Fibroblast of villous mesenchyme (primary cell): ENCODE data around the gene PHF13. TPM values are rescaled to one million over a fixed set of nuclear protein-coding genes. Genes with fewer than 3 reads are reported as not detected.
A peak's percentile ranks its signal among the peaks of the same experiment; 100 is the strongest.

Source experiments
- DNase-seq: peaks from one replicate; pipeline ENCODE4 v3.0.0-alpha.2; 2010; ENCODE audit warnings: low read depth
- H3K4me3 ChIP-seq: 2 replicates; pipeline ENCODE4 v1.5.1; 2011; ENCODE audit warnings: low read depth, mild to moderate bottlenecking, low read length
- total RNA-seq: library from RNA; depleted of rRNA; stranded (reverse); fragments of >200 nt; gene quantifications from 2 replicates; pipeline ENCODE4 v1.2.3, GENCODE V29; 2012
- TF ChIP-seq, protein P1 (sequence below): IDR thresholded peaks from 2 replicates; pipeline ENCODE4 v1.5.1; 2012; ENCODE audit warnings: low read depth, mild to moderate bottlenecking, low read length; ENCODE audit not compliant: insufficient read depth

Gene PHF13
- total RNA-seq: 16.8 TPM in 2 replicates

DNA sequence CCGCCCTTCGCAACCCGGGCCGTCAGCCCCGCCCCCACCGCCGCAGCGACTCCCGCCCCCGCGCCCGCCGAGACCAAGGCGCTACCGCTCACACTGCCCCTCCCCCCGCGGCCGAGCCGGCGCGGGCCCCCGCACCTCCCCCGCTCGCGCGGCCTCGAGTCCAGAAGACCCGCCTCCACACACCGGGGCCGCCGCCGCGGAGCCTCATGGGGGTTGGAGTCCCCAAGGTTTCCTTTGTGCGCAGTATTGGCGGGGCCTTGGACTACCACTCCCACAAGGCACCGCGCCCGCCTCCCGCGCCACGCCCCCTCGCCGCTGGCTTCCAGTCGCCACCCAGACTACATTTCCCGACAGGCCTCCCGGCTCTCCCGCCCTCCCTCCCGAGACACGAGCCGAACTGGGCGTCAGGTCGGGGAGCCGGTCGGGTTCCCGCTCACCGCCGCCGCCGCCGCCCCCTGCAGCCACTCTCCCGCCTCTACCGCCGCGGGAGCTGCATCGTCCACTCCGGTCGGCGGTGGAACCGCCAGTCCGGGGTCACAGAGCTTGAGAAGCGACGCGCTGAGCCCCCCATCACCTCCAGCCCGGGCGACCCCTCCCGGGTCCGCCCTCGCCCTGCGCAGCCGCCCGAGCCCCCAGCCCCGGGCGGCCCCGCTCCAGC is at the start of gene PHF13:
PHF13 (plus strand) TSS at position 371 of the 658 bp plus-strand sequence. CDS start 336 bp downstream, outside the sequence.
- H3K4me3 ChIP-seq: peak within 1 kb of the TSS; percentile 87
- TF ChIP-seq, protein P1, sequence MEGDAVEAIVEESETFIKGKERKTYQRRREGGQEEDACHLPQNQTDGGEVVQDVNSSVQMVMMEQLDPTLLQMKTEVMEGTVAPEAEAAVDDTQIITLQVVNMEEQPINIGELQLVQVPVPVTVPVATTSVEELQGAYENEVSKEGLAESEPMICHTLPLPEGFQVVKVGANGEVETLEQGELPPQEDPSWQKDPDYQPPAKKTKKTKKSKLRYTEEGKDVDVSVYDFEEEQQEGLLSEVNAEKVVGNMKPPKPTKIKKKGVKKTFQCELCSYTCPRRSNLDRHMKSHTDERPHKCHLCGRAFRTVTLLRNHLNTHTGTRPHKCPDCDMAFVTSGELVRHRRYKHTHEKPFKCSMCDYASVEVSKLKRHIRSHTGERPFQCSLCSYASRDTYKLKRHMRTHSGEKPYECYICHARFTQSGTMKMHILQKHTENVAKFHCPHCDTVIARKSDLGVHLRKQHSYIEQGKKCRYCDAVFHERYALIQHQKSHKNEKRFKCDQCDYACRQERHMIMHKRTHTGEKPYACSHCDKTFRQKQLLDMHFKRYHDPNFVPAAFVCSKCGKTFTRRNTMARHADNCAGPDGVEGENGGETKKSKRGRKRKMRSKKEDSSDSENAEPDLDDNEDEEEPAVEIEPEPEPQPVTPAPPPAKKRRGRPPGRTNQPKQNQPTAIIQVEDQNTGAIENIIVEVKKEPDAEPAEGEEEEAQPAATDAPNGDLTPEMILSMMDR: no peak
- peak; percentile 99 for DNase-seq

- no peak for DNase-seq
- TF ChIP-seq, protein P1: no peak
- H3K4me3 ChIP-seq: no peak overlapping the region
Observed at GRCh38 chr1:6569033-6569432, 44.5 kb upstream of the PHF13 start.

DNA sequence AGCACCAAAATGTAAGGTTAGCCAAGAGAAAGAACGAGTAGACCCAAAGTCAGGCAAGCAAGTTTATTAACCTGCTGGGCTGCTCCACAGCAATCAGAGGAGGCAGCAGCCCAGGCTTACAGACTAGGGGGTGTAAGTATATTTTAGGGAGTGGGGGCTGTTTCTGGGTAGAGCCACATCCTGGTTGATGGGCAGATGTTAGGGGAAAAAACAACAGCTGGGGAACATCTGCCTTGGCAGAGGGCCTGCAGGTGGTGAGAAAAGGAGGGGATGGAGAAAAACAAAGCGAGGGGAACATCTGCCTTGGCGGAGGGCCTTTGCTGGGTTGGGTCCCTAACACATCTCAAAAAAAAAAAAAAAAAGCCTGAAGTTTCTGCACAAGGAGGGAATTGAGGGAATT is 43.4 kb upstream of the PHF13 start:
- TF ChIP-seq, protein P1: no peak
- no peak overlapping the region for H3K4me3 ChIP-seq
- DNase-seq: no peak

DNA sequence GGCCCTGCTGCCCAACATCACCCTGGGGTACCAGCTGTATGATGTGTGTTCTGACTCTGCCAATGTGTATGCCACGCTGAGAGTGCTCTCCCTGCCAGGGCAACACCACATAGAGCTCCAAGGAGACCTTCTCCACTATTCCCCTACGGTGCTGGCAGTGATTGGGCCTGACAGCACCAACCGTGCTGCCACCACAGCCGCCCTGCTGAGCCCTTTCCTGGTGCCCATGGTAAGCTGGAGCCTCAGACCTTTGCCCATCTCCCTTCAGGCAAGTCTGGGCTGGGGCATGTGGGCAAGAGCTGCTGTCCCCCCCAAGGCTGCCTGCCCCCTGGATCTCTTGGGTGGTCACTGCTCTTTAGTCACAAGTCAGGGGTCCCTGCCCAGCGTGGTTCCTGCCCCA is 42.5 kb upstream of the PHF13 start:
- TF ChIP-seq, protein P1: no peak
- no peak for DNase-seq
- H3K4me3 ChIP-seq: no peak overlapping the region

GRCh38 chr1:6572653-6573383 is 40.7 kb upstream of the PHF13 start:
- TF ChIP-seq, protein P1: no peak
- H3K4me3 ChIP-seq: no peak overlapping the region
- DNase-seq: no peak

- no peak overlapping the region for H3K4me3 ChIP-seq
- no peak for DNase-seq
- TF ChIP-seq, protein P1: no peak
Observed at GRCh38 chr1:6574025-6574620, 39.4 kb upstream of the PHF13 start.
